HCT116 (cell line): ENCODE measurements around the gene SLC19A1.

Experiments
- ATF3 ChIP-seq: IDR thresholded peaks from 2 replicates; pipeline ENCODE4 v1.6.1; 2012
- CEBPB ChIP-seq: IDR thresholded peaks from 2 replicates; pipeline ENCODE4 v1.6.1; 2012; ENCODE audit warnings: low read depth
- CTCF ChIP-seq, 3 experiments: fragments of 200-600 bp in 1 of 3; sonication (generic) in 1 of 3; IDR thresholded peaks in 2 of 3; conservative IDR thresholded peaks in 1 of 3; 2 replicates each; pipeline ENCODE4 v1.5.1; 2012 to 2017; ENCODE audit warnings: low read depth in 2 of 3, low read length in 2 of 3, antibody characterized with exemption in 1 of 3, borderline replicate concordance in 1 of 3, control low read depth in 1 of 3, mild to moderate bottlenecking in 1 of 3, mixed read lengths in 1 of 3, mixed run types in 1 of 3, moderate library complexity in 1 of 3; ENCODE audit not compliant: insufficient read depth in 1 of 3
- EGR1 ChIP-seq: IDR thresholded peaks from 2 replicates; pipeline ENCODE4 v1.6.1; 2012; ENCODE audit warnings: low read depth
- ELF1 ChIP-seq: IDR thresholded peaks from 2 replicates; pipeline ENCODE4 v1.6.1; 2012; ENCODE audit warnings: low read depth, borderline replicate concordance
- EZH2 ChIP-seq: fragments of 200-600 bp; sonication (generic); IDR thresholded peaks from 2 replicates; pipeline ENCODE4 v1.6.1; 2017; ENCODE audit warnings: antibody characterized with exemption, mixed run types
- EZH2phosphoT487 ChIP-seq: fragments of 200-600 bp; IDR thresholded peaks from 2 replicates; pipeline ENCODE4 v1.6.1; 2018; ENCODE audit warnings: antibody characterized with exemption, borderline replicate concordance
- JUND ChIP-seq: IDR thresholded peaks from 2 replicates; pipeline ENCODE4 v1.6.1; 2012
- POLR2A ChIP-seq: IDR thresholded peaks from 2 replicates; pipeline ENCODE4 v1.7.0; 2011; ENCODE audit warnings: borderline replicate concordance; ENCODE audit not compliant: insufficient read depth, insufficient read length; ENCODE audit errors: extremely low read depth
- POLR2AphosphoS5 ChIP-seq: IDR thresholded peaks from 2 replicates; pipeline ENCODE4 v1.6.1; 2011; ENCODE audit warnings: mild to moderate bottlenecking, low read depth, low read length, moderate library complexity
- REST ChIP-seq: IDR thresholded peaks from 2 replicates; pipeline ENCODE4 v1.6.1; 2012; ENCODE audit warnings: low read depth
- SIN3A ChIP-seq: IDR thresholded peaks from 2 replicates; pipeline ENCODE4 v1.6.1; 2012; ENCODE audit warnings: low read depth
- ZFX ChIP-seq: fragments of 450-650 bp; IDR thresholded peaks from 2 replicates; pipeline ENCODE4 v1.6.1; 2017
- ZNF274 ChIP-seq: fragments of 200-500 bp; sonication (Bioruptor generic); IDR thresholded peaks from 2 replicates; pipeline ENCODE4 v1.6.1; 2014; ENCODE audit warnings: mild to moderate bottlenecking, low read depth, low read length, inconsistent platforms

- TF ChIP-seq CTCF (IDR thresholded peaks at IDR 0.05 in 2 of 3, conservative IDR thresholded peaks at IDR 0.05 in 1 of 3; ENCODE audit: borderline replicate concordance in 1 of 3, insufficient read depth in 1 of 3, low read depth in 2 of 3, low read length in 2 of 3) = no peak
- no peak for TF ChIP-seq CEBPB
- no peak for TF ChIP-seq ZNF274
- TF ChIP-seq ATF3 = no peak
- no peak for TF ChIP-seq EZH2
- no peak for TF ChIP-seq JUND
- TF ChIP-seq EGR1 = no peak
- TF ChIP-seq POLR2A = no peak
- TF ChIP-seq REST = no peak
- TF ChIP-seq ZFX = no peak
- TF ChIP-seq SIN3A = no peak
- TF ChIP-seq POLR2AphosphoS5 = no peak
- no peak for TF ChIP-seq EZH2phosphoT487
- no peak for TF ChIP-seq ELF1
These were observed 59.1 kb downstream of the SLC19A1 start for GRCh38 chr21:45482899-45483821.
